SK-N-SH (cell line): Measurements from ENCODE around the gene SIM2. TPM values are rescaled to one million over a fixed set of nuclear protein-coding genes. Genes with fewer than 3 reads are reported as not detected.
"Not testable (repeated sequence)": the region's sequence is repeated elsewhere in the genome, so short reads cannot be mapped to it uniquely, and the experiment has no call there.

ENCODE experiments used
- CTCF ChIA-PET: fragments of 300-600, 350-600 bp; formaldehyde crosslinking; extraction: SDS; loops from one replicate; lab custom pipeline; 2021; lab: Yijun Ruan, JAX
- POLR2A ChIA-PET: fragments of 350-600 bp; sonication (Branson Sonifier 250); formaldehyde crosslinking; extraction: SDS; loops from one replicate; lab custom pipeline; 2020; ENCODE audit warnings: antibody characterized with exemption, inconsistent platforms; lab: Yijun Ruan, JAX
- DNase-seq: peaks from one replicate; pipeline ENCODE4 v3.0.0; 2012
- H2AFZ ChIP-seq: fragments of 200-600 bp; sonication (generic); 2 replicates; pipeline ENCODE4 v1.8.1; 2016; ENCODE audit warnings: antibody characterized with exemption, mild to moderate bottlenecking, low read depth
- H3F3A ChIP-seq: fragments of 200-600 bp; sonication (generic); replicated peaks from 2 replicates; pipeline ENCODE3; 2016; ENCODE audit warnings: antibody characterized with exemption, mild to moderate bottlenecking; ENCODE audit not compliant: insufficient read depth
- H3K27ac ChIP-seq, 2 experiments: fragments of 200-500 bp in 1 of 2; fragments of 200-600 bp in 1 of 2; sonication (Bioruptor generic) in 1 of 2; sonication (generic), shearing (Covaris generic) in 1 of 2; 2 replicates each; pipeline versions ENCODE4 v1.5.1 to v1.6.1; 2014 to 2016; ENCODE audit warnings: low read depth in 2 of 2, inconsistent platforms in 1 of 2, low read length in 1 of 2, mild to moderate bottlenecking in 1 of 2, mixed read lengths in 1 of 2
- H3K27me3 ChIP-seq: fragments of 200-600 bp; sonication (generic), shearing (Covaris generic); 2 replicates; pipeline ENCODE4 v1.6.1; 2016; ENCODE audit warnings: mixed run types; ENCODE audit not compliant: insufficient read depth
- H3K36me3 ChIP-seq, 2 experiments: fragments of 200-500 bp in 1 of 2; fragments of 200-600 bp in 1 of 2; sonication (Bioruptor generic) in 1 of 2; sonication (generic) in 1 of 2; replicated peaks in 1 of 2; 2 replicates each; pipeline versions ENCODE3 to v1.5.1; 2014 to 2016; ENCODE audit warnings: low read length in 1 of 2, mild to moderate bottlenecking in 1 of 2; ENCODE audit not compliant: insufficient read depth in 2 of 2, control insufficient read depth in 1 of 2
- H3K4me1 ChIP-seq, 2 experiments: fragments of 200-500 bp in 1 of 2; fragments of 200-600 bp in 1 of 2; sonication (Bioruptor generic) in 1 of 2; sonication (generic), shearing (Covaris generic) in 1 of 2; 2 replicates each; pipeline versions ENCODE4 v1.5.1 to v1.6.1; 2014 to 2016; ENCODE audit warnings: low read depth in 1 of 2, low read length in 1 of 2, mixed run types in 1 of 2; ENCODE audit not compliant: insufficient read depth in 2 of 2, control insufficient read depth in 1 of 2
- H3K4me2 ChIP-seq: fragments of 200-600 bp; sonication (generic), shearing (Covaris generic); 2 replicates; pipeline ENCODE4 v1.6.1; 2017; ENCODE audit warnings: mixed run types
- H3K4me3 ChIP-seq, 2 experiments: fragments of 200-500 bp in 1 of 2; fragments of 200-600 bp in 1 of 2; sonication (Bioruptor generic) in 1 of 2; sonication (generic), shearing (Covaris generic) in 1 of 2; 2 replicates each; pipeline versions ENCODE4 v1.5.1 to v1.8.1; 2014 to 2016; ENCODE audit warnings: low read depth in 2 of 2, inconsistent platforms in 1 of 2, low read length in 1 of 2, mild to moderate bottlenecking in 1 of 2, mixed read lengths in 1 of 2, moderate library complexity in 1 of 2
- H3K79me2 ChIP-seq: fragments of 200-600 bp; sonication (generic); 2 replicates; pipeline ENCODE4 v1.8.1; 2017; ENCODE audit warnings: mild to moderate bottlenecking; ENCODE audit not compliant: insufficient read depth
- H3K9ac ChIP-seq: fragments of 200-600 bp; sonication (generic); 2 replicates; pipeline ENCODE4 v1.6.1; 2017; ENCODE audit warnings: mixed run types
- H3K9me2 ChIP-seq: fragments of 200-600 bp; sonication (generic); 2 replicates; pipeline ENCODE4 v1.6.1; 2017; ENCODE audit warnings: mixed run types
- H3K9me3 ChIP-seq: fragments of 200-600 bp; sonication (generic); 2 replicates; pipeline ENCODE4 v1.6.1; 2017; ENCODE audit warnings: mixed run types, mild to moderate bottlenecking, moderate library complexity
- H4K20me1 ChIP-seq: fragments of 200-600 bp; sonication (generic); 2 replicates; pipeline ENCODE4 v1.6.1; 2017; ENCODE audit warnings: mild to moderate bottlenecking, mixed run types; ENCODE audit not compliant: insufficient read depth
- CHD2 ChIP-seq: fragments of 150-350 bp; IDR thresholded peaks from 2 replicates; pipeline ENCODE4 v1.6.1; 2018; ENCODE audit warnings: low read length; ENCODE audit not compliant: partially characterized antibody
- CTCF ChIP-seq: fragments of 200-600 bp; sonication (generic); IDR thresholded peaks from 2 replicates; pipeline ENCODE4 v1.6.1; 2017; ENCODE audit warnings: antibody characterized with exemption, mild to moderate bottlenecking, moderate library complexity
- ELF1 ChIP-seq: IDR thresholded peaks from 2 replicates; pipeline ENCODE4 v1.4.0; 2012
- FOSL2 ChIP-seq: IDR thresholded peaks from 2 replicates; pipeline ENCODE4 v1.4.0; 2012; ENCODE audit warnings: low read depth, mild to moderate bottlenecking, moderate library complexity, borderline replicate concordance
- FOXJ3 ChIP-seq: sonication (generic); formaldehyde crosslinking; IDR thresholded peaks from 2 replicates; pipeline ENCODE4 v1.5.1; 2020; ENCODE audit warnings: mild to moderate bottlenecking, missing genetic modification reagents
- FOXM1 ChIP-seq: IDR thresholded peaks from 2 replicates; pipeline ENCODE4 v1.4.0; 2012; ENCODE audit warnings: low read depth, mild to moderate bottlenecking
- GABPA ChIP-seq: IDR thresholded peaks from 2 replicates; pipeline ENCODE4 v1.4.0; 2012; ENCODE audit warnings: low read depth, mild to moderate bottlenecking
- GATA2 ChIP-seq: sonication (generic); formaldehyde crosslinking; IDR thresholded peaks from 2 replicates; pipeline ENCODE4 v1.5.0; 2020; ENCODE audit warnings: mild to moderate bottlenecking, missing genetic modification reagents
- JUND ChIP-seq: IDR thresholded peaks from 2 replicates; pipeline ENCODE4 v1.4.0; 2012
- MEF2A ChIP-seq: IDR thresholded peaks from 2 replicates; pipeline ENCODE4 v1.4.0; 2012; ENCODE audit warnings: low read depth, borderline replicate concordance
- MXI1 ChIP-seq: IDR thresholded peaks from 2 replicates; pipeline ENCODE4 v1.6.1; 2012; ENCODE audit warnings: mild to moderate bottlenecking, low read depth, low read length, improper control_type of control experiment
- NFIC ChIP-seq: IDR thresholded peaks from 2 replicates; pipeline ENCODE4 v1.4.0; 2012; ENCODE audit warnings: borderline replicate concordance
- NRF1 ChIP-seq: IDR thresholded peaks from 2 replicates; pipeline ENCODE4 v1.6.1; 2012; ENCODE audit warnings: low read depth, mild to moderate bottlenecking, low read length
- POLR2AphosphoS5 ChIP-seq: IDR thresholded peaks from 2 replicates; pipeline ENCODE4 v1.6.1; 2012; ENCODE audit warnings: low read depth, low read length
- REST ChIP-seq: IDR thresholded peaks from 2 replicates; pipeline ENCODE4 v1.6.1; 2012; ENCODE audit warnings: mild to moderate bottlenecking, low read depth, low read length, moderate library complexity
- SIN3A ChIP-seq: IDR thresholded peaks from 2 replicates; pipeline ENCODE4 v1.6.1; 2012; ENCODE audit warnings: low read depth, mild to moderate bottlenecking, low read length, moderate library complexity, borderline replicate concordance
- SMC3 ChIP-seq: IDR thresholded peaks from 2 replicates; pipeline ENCODE4 v1.6.1; 2012; ENCODE audit warnings: low read depth, low read length, improper control_type of control experiment
- TAF1 ChIP-seq: IDR thresholded peaks from 2 replicates; pipeline ENCODE4 v1.6.1; 2012; ENCODE audit warnings: low read depth, mild to moderate bottlenecking, low read length, moderate library complexity, borderline replicate concordance
- TCF12 ChIP-seq: IDR thresholded peaks from 2 replicates; pipeline ENCODE4 v1.4.0; 2012
- TEAD4 ChIP-seq: IDR thresholded peaks from 2 replicates; pipeline ENCODE4 v1.4.0; 2012; ENCODE audit warnings: mild to moderate bottlenecking, borderline replicate concordance; ENCODE audit not compliant: insufficient read depth
- USF1 ChIP-seq: IDR thresholded peaks from 2 replicates; pipeline ENCODE4 v1.4.0; 2012; ENCODE audit warnings: low read depth, borderline replicate concordance
- YY1 ChIP-seq: IDR thresholded peaks from 2 replicates; pipeline ENCODE4 v1.4.0; 2012; ENCODE audit warnings: low read depth, mild to moderate bottlenecking
- WGBS: methylation state at CpG from one replicate; pipeline ENCODE4 v1.1.6; 2017; ENCODE audit warnings: low lambda C conversion rate; 5-methylcytosine and 5-hydroxymethylcytosine counted together
- polyA plus RNA-seq, 3 experiments: library from polyadenylated mRNA; depleted of rRNA; stranded (reverse); fragments of >200 nt; gene quantifications; 2 replicates each; pipeline ENCODE4 v1.2.3, GENCODE V29; 2012

The SIM2 gene
- polyA plus RNA-seq, 1 of the 3 experiments (the other 2 are of a cell fraction), result not detected

GRCh38 chr21:36671836-36672235 is 27.1 kb upstream of the SIM2 start (continued):
- TF ChIP-seq FOXM1 (no peak), FOXJ3 (no peak), ELF1 (no peak), SIN3A (no peak), CHD2 (no peak), CTCF (no peak)

GRCh38 chr21:36672296-36672695 is 26.6 kb upstream of the SIM2 start:
- H3K27ac ChIP-seq, H3K9me3 ChIP-seq, H4K20me1 ChIP-seq, H3K9ac ChIP-seq, H3K79me2 ChIP-seq, H3K4me1 ChIP-seq, H3F3A ChIP-seq, DNase-seq, H3K36me3 ChIP-seq, H3K4me3 ChIP-seq, H3K4me2 ChIP-seq, POLR2A ChIA-PET, H3K9me2 ChIP-seq, H2AFZ ChIP-seq: not testable (repeated sequence)
- peaks cover 84% of the 10 kb centered on the region for H3K27me3 ChIP-seq
- CTCF ChIA-PET, result interaction anchor here (0.7 to 1.9 kb wide), 3 partner anchors 15 to 1002 kb away, joined by 3 to 8 read pairs (median 3); no protein-coding TSS in a partner anchor
- WGBS, result 0% methylated on average over 2 of the region's 2 CpGs

GRCh38 chr21:36672737-36673136 is 26.2 kb upstream of the SIM2 start:
- WGBS, result 7% methylated on average over 5 of the region's 5 CpGs

More at GRCh38 chr21:36672737-36673136, 26.2 kb upstream of the SIM2 start:
- POLR2A ChIA-PET, result no interaction called here
- no peaks in the 10 kb centered on the region for H3K9me3 ChIP-seq
- no peak overlapping the region for H3K9ac ChIP-seq
- H3K4me3 ChIP-seq, result no peak overlapping the region
- H4K20me1 ChIP-seq, result no peaks in the 10 kb centered on the region
- H2AFZ ChIP-seq, result no peak overlapping the region
- H3K27ac ChIP-seq, result no peak overlapping the region
- no peak overlapping the region for H3K4me2 ChIP-seq
- H3K27me3 ChIP-seq, result peaks cover 82% of the 10 kb centered on the region
- TF ChIP-seq TEAD4, result no peak
- TF ChIP-seq NFIC, result no peak
- TF ChIP-seq YY1, result no peak
- TF ChIP-seq FOSL2, result no peak
- TF ChIP-seq TCF12, result no peak
- no peak for TF ChIP-seq MEF2A
- no peak for TF ChIP-seq TAF1
- no peak for TF ChIP-seq NRF1
- no peak for TF ChIP-seq REST
- TF ChIP-seq MXI1, result no peak
- TF ChIP-seq JUND, result no peak
- no peak for TF ChIP-seq SMC3
- TF ChIP-seq USF1, result no peak
- no peak for TF ChIP-seq ELF1
- TF ChIP-seq FOXM1, result no peak
- TF ChIP-seq FOXJ3, result no peak
- TF ChIP-seq CHD2, result no peak
- no peak for TF ChIP-seq GABPA
- TF ChIP-seq GATA2 (CRISPR knock-in tag), result no peak
- TF ChIP-seq POLR2AphosphoS5, result no peak
- H3F3A ChIP-seq, result no peaks in the 10 kb centered on the region
- H3K79me2 ChIP-seq, result no peaks in the 10 kb centered on the region
- no peaks in the 10 kb centered on the region for H3K36me3 ChIP-seq
- no peaks in the 10 kb centered on the region for H3K4me1 ChIP-seq
- no peak for DNase-seq
- no peaks in the 10 kb centered on the region for H3K9me2 ChIP-seq
- CTCF ChIA-PET, result interaction anchor here (0.7 to 1.9 kb wide), 3 partner anchors 15 to 1002 kb away, joined by 3 to 8 read pairs (median 3); no protein-coding TSS in a partner anchor
